Measurements from ENCODE around the gene MAPK6.

The MAPK6 gene

GRCh38 chr15:52086011-52086786 lies 67.2 kb downstream of the MAPK6 start:
- TF ChIP-seq CTCF (IDR thresholded peaks at IDR 0.05; ENCODE audit: insufficient read depth, low read length, missing control alignments), result no peak
- ChIA-PET POLR2A (no interaction called here), CTCF (interaction anchor here (2.7 kb wide), 1 partner anchor 8 kb away, joined by 9 read pairs; no protein-coding TSS in a partner anchor)
- no peak for DNase-seq (ENCODE audit: low read depth, low spot score)
- H3K4me3 ChIP-seq (ENCODE audit: low read depth, low read length), result no peak overlapping the region

- POLR2A ChIA-PET, result no interaction called here
- no peak for TF ChIP-seq CTCF (IDR thresholded peaks at IDR 0.05; ENCODE audit: insufficient read depth, low read length, missing control alignments)
- H3K4me3 ChIP-seq (ENCODE audit: low read depth, low read length), result no peak overlapping the region
- DNase-seq (ENCODE audit: low read depth, low spot score), result no peak
- CTCF ChIA-PET, result interaction anchor here (0.7 to 3.8 kb wide), 3 partner anchors 11 to 118 kb away, joined by 3 to 40 read pairs (median 4); no protein-coding TSS in a partner anchor
Measured at GRCh38 chr15:52090193-52090592, 71.2 kb downstream of the MAPK6 start.

- DNase-seq (ENCODE audit: low read depth, low spot score), result no peak
- ChIA-PET CTCF (interaction anchor here (0.7 kb wide), 1 partner anchor 15 kb away, joined by 5 read pairs; no protein-coding TSS in a partner anchor), POLR2A (no interaction called here)
- no peak for TF ChIP-seq CTCF (IDR thresholded peaks at IDR 0.05; ENCODE audit: insufficient read depth, low read length, missing control alignments)
- H3K4me3 ChIP-seq (ENCODE audit: low read depth, low read length), result no peak overlapping the region
Measured at GRCh38 chr15:52093167-52093538, 74.1 kb downstream of the MAPK6 start.

GRCh38 chr15:52093539-52094510 lies 74.8 kb downstream of the MAPK6 start:
- no peak for TF ChIP-seq CTCF (IDR thresholded peaks at IDR 0.05; ENCODE audit: insufficient read depth, low read length, missing control alignments)
- CTCF ChIA-PET, result interaction anchor here (1.0 to 2.5 kb wide), 2 partner anchors 14 to 16 kb away, joined by 4 to 17 read pairs; no protein-coding TSS in a partner anchor
- peak; percentile 76 for DNase-seq (ENCODE audit: low read depth, low spot score)
- H3K4me3 ChIP-seq (ENCODE audit: low read depth, low read length), result no peak overlapping the region
- POLR2A ChIA-PET, result interaction anchor here (1.1 to 1.2 kb wide), 2 partner anchors 73 to 86 kb away, joined by 3 to 6 read pairs; no protein-coding TSS in a partner anchor

- no peak overlapping the region for H3K4me3 ChIP-seq (ENCODE audit: low read depth, low read length)
- ChIA-PET POLR2A (interaction anchor here (1.2 kb wide), 1 partner anchor 74 kb away, joined by 6 read pairs; no protein-coding TSS in a partner anchor), CTCF (interaction anchor here (2.5 kb wide), 1 partner anchor 17 kb away, joined by 17 read pairs; no protein-coding TSS in a partner anchor)
- no peak for DNase-seq (ENCODE audit: low read depth, low spot score)
- TF ChIP-seq CTCF (IDR thresholded peaks at IDR 0.05; ENCODE audit: insufficient read depth, low read length, missing control alignments), result no peak
Measured at GRCh38 chr15:52094811-52095584, 76.0 kb downstream of the MAPK6 start.

Data from AG04449 (cell line).